Ascending aorta (tissue), 2 donors: ENCODE data around the gene RHOH. TPM values are rescaled to one million over a fixed set of nuclear protein-coding genes. Genes with fewer than 3 reads are reported as not detected.

Experiments
- DNase-seq, 2 donors: peaks; one replicate each; pipeline ENCODE4 v3.0.0-alpha.2; 2019; ENCODE audit warnings: low spot score in 2 of 2
- H3K27ac ChIP-seq, 2 donors: fragments of 200-600 bp; sonication (generic); one replicate each; pipeline ENCODE4 v1.5.1; 2016 to 2017; ENCODE audit warnings: mild to moderate bottlenecking in 1 of 2
- H3K27me3 ChIP-seq: fragments of 200-600 bp; sonication (generic); one replicate; pipeline ENCODE4 v1.5.1; 2017
- H3K36me3 ChIP-seq, 2 donors: fragments of 200-600 bp; sonication (generic); one replicate each; pipeline ENCODE4 v1.5.1; 2016
- H3K4me1 ChIP-seq, 2 donors: fragments of 200-600 bp; sonication (generic); one replicate each; pipeline ENCODE4 v1.5.1; 2016 to 2017; ENCODE audit warnings: mild to moderate bottlenecking in 1 of 2
- H3K4me3 ChIP-seq, 2 donors: fragments of 200-600 bp; sonication (generic); one replicate each; pipeline ENCODE4 v1.5.1; 2016 to 2017; ENCODE audit warnings: mild to moderate bottlenecking in 1 of 2
- H3K9me3 ChIP-seq, 2 donors: fragments of 200-600 bp; sonication (generic); one replicate each; pipeline ENCODE4 v1.5.1; 2016
- intact Hi-C: fragments of 100-400 bp; cut with DNase I; formaldehyde crosslinking; loops from one replicate; pipeline ENCODE4 v1.15.1; 2023
- total RNA-seq: library from RNA; depleted of rRNA; stranded (reverse); fragments of >200 nt; gene quantifications from one replicate; pipeline ENCODE4 v1.1.0, GENCODE V29; 2016
- TF ChIP-seq, protein P1 (sequence below), 3 experiments: fragments of 200-600 bp in 2 of 3; fragments of 450-650 bp in 1 of 3; sonication (generic) in 2 of 3; IDR thresholded peaks; one replicate each; pipeline ENCODE4 v1.5.1; 2016 to 2019; ENCODE audit warnings: antibody characterized with exemption in 3 of 3, mild to moderate bottlenecking in 1 of 3, moderate library complexity in 1 of 3

RHOH gene
- total RNA-seq, 1 donor from 2014 or later, result not detected

DNA sequence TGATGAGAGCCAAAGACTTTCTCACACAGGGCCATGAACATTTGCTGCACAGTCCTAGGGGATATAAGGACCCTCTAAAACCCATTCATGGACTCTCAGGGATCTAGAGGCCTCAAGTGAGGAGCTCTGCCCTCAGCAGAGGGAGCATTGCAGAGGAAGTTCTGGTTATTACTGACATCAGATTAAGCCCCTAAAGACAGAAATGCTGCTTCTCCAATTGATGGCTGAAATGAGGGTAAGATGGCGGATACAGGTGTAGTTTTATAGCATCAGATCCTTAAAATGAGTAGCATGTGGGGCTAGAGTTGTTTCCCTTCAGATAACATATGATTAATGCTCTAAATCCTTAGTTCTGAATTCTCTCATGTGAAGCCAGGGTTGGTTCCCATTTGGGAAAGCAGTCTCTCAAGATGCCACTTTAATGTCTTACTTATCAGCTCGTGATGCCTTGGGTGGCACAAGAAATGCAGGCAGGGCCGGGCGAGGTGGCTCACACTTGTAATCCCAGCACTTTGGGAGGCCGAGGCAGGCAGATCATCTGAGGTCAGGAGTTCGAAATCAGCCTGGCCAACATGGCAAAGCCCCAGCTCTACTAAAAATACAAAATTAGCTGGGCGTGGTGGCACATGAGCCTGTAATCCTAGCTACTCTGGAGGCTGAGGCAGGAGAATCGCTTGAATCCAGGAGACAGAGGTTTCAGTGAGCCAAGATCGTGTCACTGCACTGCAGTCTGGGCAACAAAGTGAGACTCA lies 7.9 kb downstream of the RHOH start:
- intact Hi-C loops, result no loop called here
- Histone ChIP-seq H3K9me3 (no peaks in the 10 kb centered on the region), H3K27me3 (no peaks in the 10 kb centered on the region), H3K4me3 (no peak overlapping the region), H3K4me1 (no peaks in the 10 kb centered on the region), H3K27ac (no peak overlapping the region), H3K36me3 (no peaks in the 10 kb centered on the region)
- DNase-seq, result no peak
- TF ChIP-seq, protein P1, sequence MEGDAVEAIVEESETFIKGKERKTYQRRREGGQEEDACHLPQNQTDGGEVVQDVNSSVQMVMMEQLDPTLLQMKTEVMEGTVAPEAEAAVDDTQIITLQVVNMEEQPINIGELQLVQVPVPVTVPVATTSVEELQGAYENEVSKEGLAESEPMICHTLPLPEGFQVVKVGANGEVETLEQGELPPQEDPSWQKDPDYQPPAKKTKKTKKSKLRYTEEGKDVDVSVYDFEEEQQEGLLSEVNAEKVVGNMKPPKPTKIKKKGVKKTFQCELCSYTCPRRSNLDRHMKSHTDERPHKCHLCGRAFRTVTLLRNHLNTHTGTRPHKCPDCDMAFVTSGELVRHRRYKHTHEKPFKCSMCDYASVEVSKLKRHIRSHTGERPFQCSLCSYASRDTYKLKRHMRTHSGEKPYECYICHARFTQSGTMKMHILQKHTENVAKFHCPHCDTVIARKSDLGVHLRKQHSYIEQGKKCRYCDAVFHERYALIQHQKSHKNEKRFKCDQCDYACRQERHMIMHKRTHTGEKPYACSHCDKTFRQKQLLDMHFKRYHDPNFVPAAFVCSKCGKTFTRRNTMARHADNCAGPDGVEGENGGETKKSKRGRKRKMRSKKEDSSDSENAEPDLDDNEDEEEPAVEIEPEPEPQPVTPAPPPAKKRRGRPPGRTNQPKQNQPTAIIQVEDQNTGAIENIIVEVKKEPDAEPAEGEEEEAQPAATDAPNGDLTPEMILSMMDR (IDR thresholded peaks at IDR 0.05), result no peak

- TF ChIP-seq, protein P1 (IDR thresholded peaks at IDR 0.05), result no peak
- Histone ChIP-seq H3K36me3 (no peaks in the 10 kb centered on the region), H3K27ac (no peak overlapping the region), H3K9me3 (no peaks in the 10 kb centered on the region), H3K4me1 (no peaks in the 10 kb centered on the region), H3K27me3 (no peaks in the 10 kb centered on the region), H3K4me3 (no peak overlapping the region)
- intact Hi-C loops, result no loop called here
- no peak for DNase-seq
These were observed 8.7 kb downstream of the RHOH start for GRCh38 chr4:40205259-40206198.

- Histone ChIP-seq H3K4me1 (no peaks in the 10 kb centered on the region), H3K9me3 (no peaks in the 10 kb centered on the region), H3K27me3 (no peaks in the 10 kb centered on the region), H3K4me3 (no peak overlapping the region), H3K27ac (no peak overlapping the region), H3K36me3 (no peaks in the 10 kb centered on the region)
- intact Hi-C loops, result no loop called here
- DNase-seq, result no peak
- TF ChIP-seq, protein P1 (IDR thresholded peaks at IDR 0.05), result no peak
These were observed 9.6 kb downstream of the RHOH start for GRCh38 chr4:40206426-40206825.

DNA sequence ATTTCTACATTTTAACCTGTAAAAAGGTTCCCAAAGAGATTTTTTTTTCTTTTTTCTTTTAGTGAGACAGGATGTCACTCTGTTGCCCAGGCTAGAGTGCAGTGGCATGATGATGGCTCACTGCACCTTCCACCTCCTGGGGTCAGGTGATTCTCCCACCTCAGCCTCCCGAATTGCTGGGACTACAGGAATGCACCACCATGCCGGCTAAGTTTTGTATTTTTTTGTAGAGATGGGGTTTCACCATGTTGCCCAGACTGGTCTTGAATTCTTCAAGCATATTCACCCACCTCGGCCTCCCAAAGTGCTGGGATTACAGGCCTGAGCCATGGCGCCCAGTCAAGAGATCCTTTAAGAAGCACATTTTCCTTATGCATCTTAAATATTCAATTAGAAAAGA lies 12.6 kb downstream of the RHOH start:
- Histone ChIP-seq H3K27me3 (no peaks in the 10 kb centered on the region), H3K36me3 (no peaks in the 10 kb centered on the region), H3K4me3 (no peak overlapping the region), H3K4me1 (no peaks in the 10 kb centered on the region), H3K9me3 (no peaks in the 10 kb centered on the region), H3K27ac (no peak overlapping the region)
- TF ChIP-seq, protein P1 (IDR thresholded peaks at IDR 0.05), result no peak
- intact Hi-C loops, result no loop called here
- DNase-seq, result no peak

DNA sequence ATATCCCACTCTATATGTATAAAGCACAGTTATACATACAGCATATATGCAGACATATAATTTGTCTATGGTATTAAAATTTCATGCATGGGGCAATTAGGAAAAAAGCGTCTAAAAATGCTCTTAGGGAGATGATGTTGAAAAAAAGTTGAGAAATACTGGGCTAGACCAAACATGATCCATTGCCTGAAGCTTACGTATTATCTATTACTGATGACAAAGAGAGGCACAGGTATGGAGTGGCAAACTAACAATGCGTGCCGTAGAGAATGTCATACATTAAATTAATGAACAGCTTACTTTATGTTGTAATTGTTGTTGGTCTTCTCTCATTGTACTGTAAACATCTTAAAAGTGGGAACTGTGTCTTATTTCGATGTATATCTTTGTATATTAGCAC lies 13.9 kb downstream of the RHOH start:
- Histone ChIP-seq H3K4me1 (no peaks in the 10 kb centered on the region), H3K4me3 (no peak overlapping the region), H3K36me3 (no peaks in the 10 kb centered on the region), H3K27ac (no peak overlapping the region), H3K9me3 (no peaks in the 10 kb centered on the region), H3K27me3 (no peaks in the 10 kb centered on the region)
- TF ChIP-seq, protein P1 (IDR thresholded peaks at IDR 0.05), result no peak
- intact Hi-C loops, result no loop called here
- no peak for DNase-seq
